ENCODE results near the gene CHIC2. TPM values are rescaled to one million over a fixed set of nuclear protein-coding genes. Genes with fewer than 3 reads are reported as not detected.

CHIC2 gene
- total RNA-seq, 1 experiment from 2014 or later = 10.8 TPM

DNA sequence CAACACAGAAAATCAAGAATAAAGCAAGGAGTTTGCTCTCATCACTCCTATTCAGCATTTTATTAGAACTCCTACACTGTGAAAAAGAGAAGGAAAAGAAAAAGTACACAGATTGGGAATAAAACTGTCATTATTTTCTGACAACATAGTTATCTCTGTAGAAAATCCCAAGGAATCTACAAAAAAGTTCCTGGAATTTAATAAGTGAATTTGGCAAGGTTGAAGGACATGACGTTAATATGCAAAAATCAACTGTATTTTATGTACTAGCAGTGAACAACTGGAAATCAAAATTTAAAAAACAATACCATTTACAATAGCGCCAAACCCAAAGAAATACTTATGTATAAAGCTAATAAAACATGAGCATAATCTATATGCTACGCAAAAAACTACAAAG is 26.3 kb downstream of the CHIC2 start:
- no TSS peak for BruUV-seq (replicated peaks)
- Histone ChIP-seq H3K4me2 (ENCODE audit: low read length) (no peak overlapping the region), H3K36me3 (ENCODE audit: control insufficient read depth in 1 of 2, insufficient read depth in 2 of 2, low read length in 2 of 2) (no peaks in the 10 kb centered on the region), H3K27me3 (ENCODE audit: insufficient read depth, low read length) (no peaks in the 10 kb centered on the region), H3K4me3 (replicated peaks in 1 of 2; ENCODE audit: low read depth in 1 of 2, low read length in 2 of 2) (no peak overlapping the region), H3K27ac (ENCODE audit: low read depth, low read length) (no peak overlapping the region), H2AFZ (ENCODE audit: low read depth, low read length, poor library complexity, severe bottlenecking) (no peak overlapping the region), H3K79me2 (ENCODE audit: insufficient read depth, low read length) (0 out of 2 replicates have a peak, but pooled peaks cover 6% of the 10 kb centered on the region), H4K20me1 (ENCODE audit: insufficient read depth) (no peaks in the 10 kb centered on the region), H3K9me2 (ENCODE audit: insufficient read depth) (no peaks in the 10 kb centered on the region), H3K4me1 (ENCODE audit: control insufficient read depth in 1 of 2, insufficient read depth in 2 of 2, low read length in 2 of 2) (no peaks in the 10 kb centered on the region), H3K9me3 (ENCODE audit: control insufficient read depth in 1 of 2, insufficient read depth in 1 of 2, low read depth in 1 of 2, low read length in 2 of 2) (no peaks in the 10 kb centered on the region), H3K9ac (ENCODE audit: low read length) (no peak overlapping the region)
- CTCF ChIA-PET = no interaction called here
- RAD21 ChIA-PET (ENCODE audit: low non-redundant PET in 1 of 2, low total read pairs in 2 of 2, uncharacterized antibody in 2 of 2, unreplicated experiment in 2 of 2) = no interaction called here
- TF ChIP-seq YY1 (IDR thresholded peaks at IDR 0.05; ENCODE audit: extremely low read depth, insufficient replicate concordance, low read depth, low read length) (no peak), FOSL1 (IDR thresholded peaks at IDR 0.05; ENCODE audit: low read depth) (no peak), ZNF274 (IDR thresholded peaks at IDR 0.05; ENCODE audit: low read depth, low read length) (no peak), POLR2AphosphoS5 (IDR thresholded peaks at IDR 0.05; ENCODE audit: low read depth, low read length) (no peak), EZH2 (IDR thresholded peaks at IDR 0.05) (no peak), POLR2A (IDR thresholded peaks at IDR 0.05; ENCODE audit: borderline replicate concordance, extremely low read depth, insufficient read depth, insufficient read length) (no peak), SP1 (IDR thresholded peaks at IDR 0.05; ENCODE audit: low read depth) (no peak), CEBPB (IDR thresholded peaks at IDR 0.05; ENCODE audit: low read depth) (no peak), SIN3A (IDR thresholded peaks at IDR 0.05; ENCODE audit: low read depth) (no peak)
- TF ChIP-seq, protein P1, sequence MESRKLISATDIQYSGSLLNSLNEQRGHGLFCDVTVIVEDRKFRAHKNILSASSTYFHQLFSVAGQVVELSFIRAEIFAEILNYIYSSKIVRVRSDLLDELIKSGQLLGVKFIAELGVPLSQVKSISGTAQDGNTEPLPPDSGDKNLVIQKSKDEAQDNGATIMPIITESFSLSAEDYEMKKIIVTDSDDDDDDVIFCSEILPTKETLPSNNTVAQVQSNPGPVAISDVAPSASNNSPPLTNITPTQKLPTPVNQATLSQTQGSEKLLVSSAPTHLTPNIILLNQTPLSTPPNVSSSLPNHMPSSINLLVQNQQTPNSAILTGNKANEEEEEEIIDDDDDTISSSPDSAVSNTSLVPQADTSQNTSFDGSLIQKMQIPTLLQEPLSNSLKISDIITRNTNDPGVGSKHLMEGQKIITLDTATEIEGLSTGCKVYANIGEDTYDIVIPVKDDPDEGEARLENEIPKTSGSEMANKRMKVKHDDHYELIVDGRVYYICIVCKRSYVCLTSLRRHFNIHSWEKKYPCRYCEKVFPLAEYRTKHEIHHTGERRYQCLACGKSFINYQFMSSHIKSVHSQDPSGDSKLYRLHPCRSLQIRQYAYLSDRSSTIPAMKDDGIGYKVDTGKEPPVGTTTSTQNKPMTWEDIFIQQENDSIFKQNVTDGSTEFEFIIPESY (IDR thresholded peaks at IDR 0.05; ENCODE audit: extremely low read depth, insufficient replicate concordance, low read length) = no peak
- ATAC-seq (no peak), DNase-seq (ENCODE audit: low read depth, low spot score) (no peak)
- intact Hi-C loops (cut with micrococcal nuclease) = no loop called here
- POLR2A ChIA-PET = no interaction called here
